Prostate gland (tissue), 2 donors: ENCODE results near the gene SUSD1. TPM values are rescaled to one million over a fixed set of nuclear protein-coding genes. Genes with fewer than 3 reads are reported as not detected.
"Not testable (repeated sequence)": the region's sequence is repeated elsewhere in the genome, so short reads cannot be mapped to it uniquely, and the experiment has no call there.

Experiments
- DNase-seq: peaks from one replicate; pipeline ENCODE4 v3.0.0-alpha.2; 2019; ENCODE audit warnings: low spot score
- H3K27ac ChIP-seq, 2 donors: fragments of 200-600 bp; sonication (generic); 2 replicates each; pipeline ENCODE4 v1.5.1; 2017 to 2019
- H3K27me3 ChIP-seq: fragments of 200-600 bp; sonication (generic); replicated peaks from 2 replicates; pipeline ENCODE4 v1.5.1; 2019; ENCODE audit not compliant: insufficient read depth
- H3K36me3 ChIP-seq, 2 donors: fragments of 200-600 bp; sonication (generic); 1 replicate in 1 of 2; 2 replicates in 1 of 2; pipeline versions ENCODE4 v1.5.1 to v1.8.1; 2017 to 2019
- H3K4me1 ChIP-seq: fragments of 200-600 bp; sonication (generic); replicated peaks from 2 replicates; pipeline ENCODE4 v1.5.1; 2019
- H3K4me3 ChIP-seq, 2 donors: fragments of 200-600 bp; sonication (generic); 2 replicates each; pipeline ENCODE4 v1.5.1; 2017 to 2019
- H3K9me3 ChIP-seq: fragments of 200-600 bp; sonication (generic); 2 replicates; pipeline ENCODE4 v1.5.1; 2017
- CTCF ChIP-seq, 4 experiments: fragments of 200-600 bp in 2 of 4; fragments of 450-650 bp in 2 of 4; sonication (generic) in 2 of 4; IDR thresholded peaks; 1 replicate in 3 of 4; 2 replicates in 1 of 4; pipeline ENCODE4 v1.5.1; 2016 to 2019; ENCODE audit warnings: antibody characterized with exemption in 4 of 4, mild to moderate bottlenecking in 2 of 4, moderate library complexity in 2 of 4
- POLR2A ChIP-seq: fragments of 450-650 bp; IDR thresholded peaks from one replicate; pipeline ENCODE4 v1.6.1; 2016; ENCODE audit warnings: antibody characterized with exemption, mild to moderate bottlenecking
- POLR2AphosphoS5 ChIP-seq: sonication (generic); formaldehyde crosslinking; IDR thresholded peaks from one replicate; pipeline ENCODE4 v1.6.1; 2017; ENCODE audit warnings: antibody characterized with exemption
- WGBS: methylation state at CpG from one replicate; pipeline ENCODE4 v1.1.5; 2018; 5-methylcytosine and 5-hydroxymethylcytosine counted together
- intact Hi-C: fragments of 100-400 bp; cut with DNase I; formaldehyde crosslinking; loops from one replicate; pipeline ENCODE4 v1.14.2; 2022
- total RNA-seq, 2 donors: library from RNA; depleted of rRNA; stranded (reverse); fragments of >200 nt; gene quantifications; one replicate each; pipeline ENCODE4 v1.1.0, GENCODE V29; 2016

The SUSD1 gene
- total RNA-seq, 2 donors from 2014 or later = 10.6 to 34.8 TPM

GRCh38 chr9:112193572-112194288 lies 18.6 kb upstream of the SUSD1 start:
- Histone ChIP-seq H3K4me3 (no peak overlapping the region), H3K27ac (peak overlapping the region in 1 of 2 donors; percentile 37), H3K36me3 (no peaks in the 10 kb centered on the region), H3K4me1 (no peaks in the 10 kb centered on the region), H3K9me3 (no peaks in the 10 kb centered on the region), H3K27me3 (no peaks in the 10 kb centered on the region)
- TF ChIP-seq POLR2AphosphoS5 = no peak
- TF ChIP-seq CTCF (IDR thresholded peaks at IDR 0.05) = no peak
- no peak for TF ChIP-seq POLR2A
- no peak for DNase-seq
- intact Hi-C loops = no loop called here
- 81% methylated on average over 6 of the region's 6 CpGs for WGBS

GRCh38 chr9:112190320-112190719 lies 15.2 kb upstream of the SUSD1 start:
- H3K9me3 ChIP-seq, H3K4me1 ChIP-seq, H3K27me3 ChIP-seq, H3K27ac ChIP-seq, intact Hi-C loops, H3K4me3 ChIP-seq, H3K36me3 ChIP-seq, DNase-seq: not testable (repeated sequence)
- WGBS = 100% methylated on average over 1 of the region's 1 CpG

- H3K27me3 ChIP-seq = no peaks in the 10 kb centered on the region
- WGBS = 48% methylated on average over 1 of the region's 1 CpG
- H3K4me3 ChIP-seq = no peak overlapping the region
- no peak for DNase-seq
- no peaks in the 10 kb centered on the region for H3K9me3 ChIP-seq
- H3K4me1 ChIP-seq = no peaks in the 10 kb centered on the region
- no peaks in the 10 kb centered on the region for H3K36me3 ChIP-seq
- H3K27ac ChIP-seq = no peak overlapping the region
- TF ChIP-seq POLR2AphosphoS5 = no peak
- TF ChIP-seq POLR2A = no peak
- no peak for TF ChIP-seq CTCF (IDR thresholded peaks at IDR 0.05)
- intact Hi-C loops = no loop called here
These were observed 13.8 kb upstream of the SUSD1 start for GRCh38 chr9:112188884-112189283.

- intact Hi-C loops = no loop called here
- H3K4me1 ChIP-seq = no peaks in the 10 kb centered on the region
- H3K9me3 ChIP-seq = no peaks in the 10 kb centered on the region
- H3K4me3 ChIP-seq = no peak overlapping the region
- no peak for DNase-seq
- H3K27me3 ChIP-seq = no peaks in the 10 kb centered on the region
- TF ChIP-seq POLR2AphosphoS5 = no peak
- no peaks in the 10 kb centered on the region for H3K36me3 ChIP-seq
- WGBS = 56% methylated on average over 4 of the region's 4 CpGs
- no peak overlapping the region for H3K27ac ChIP-seq
These were observed 12.3 kb upstream of the SUSD1 start for GRCh38 chr9:112187404-112187803.

GRCh38 chr9:112186695-112187094 lies 11.6 kb upstream of the SUSD1 start:
- Histone ChIP-seq H3K4me1 (no peaks in the 10 kb centered on the region), H3K27me3 (no peaks in the 10 kb centered on the region), H3K36me3 (no peaks in the 10 kb centered on the region), H3K27ac (no peak overlapping the region), H3K4me3 (no peak overlapping the region), H3K9me3 (no peaks in the 10 kb centered on the region)
- no peak for DNase-seq
- 87% methylated on average over 4 of the region's 4 CpGs for WGBS
- TF ChIP-seq POLR2AphosphoS5 (no peak), POLR2A (no peak), CTCF (IDR thresholded peaks at IDR 0.05) (no peak)
- intact Hi-C loops = no loop called here

GRCh38 chr9:112184946-112185345 lies 9.8 kb upstream of the SUSD1 start:
- WGBS = 90% methylated on average over 2 of the region's 2 CpGs
- no peaks in the 10 kb centered on the region for H3K4me1 ChIP-seq
- no peak overlapping the region for H3K4me3 ChIP-seq
- TF ChIP-seq CTCF (IDR thresholded peaks at IDR 0.05) (no peak), POLR2A (no peak), POLR2AphosphoS5 (no peak)
- DNase-seq = no peak
- intact Hi-C loops = no loop called here
- no peaks in the 10 kb centered on the region for H3K36me3 ChIP-seq
- H3K27ac ChIP-seq = no peak overlapping the region
- no peaks in the 10 kb centered on the region for H3K9me3 ChIP-seq
- H3K27me3 ChIP-seq = no peaks in the 10 kb centered on the region
